Left forelimb (tissue), 1 donor: Measurements from ENCODE around the gene CACNA1G.
A peak's percentile ranks its signal among the peaks of the same experiment; 100 is the strongest.

Experiments used
- DNase-seq: peaks from one replicate; pipeline ENCODE4 v3.0.0-alpha.2; 2018; ENCODE audit warnings: low spot score

CACNA1G gene

DNA sequence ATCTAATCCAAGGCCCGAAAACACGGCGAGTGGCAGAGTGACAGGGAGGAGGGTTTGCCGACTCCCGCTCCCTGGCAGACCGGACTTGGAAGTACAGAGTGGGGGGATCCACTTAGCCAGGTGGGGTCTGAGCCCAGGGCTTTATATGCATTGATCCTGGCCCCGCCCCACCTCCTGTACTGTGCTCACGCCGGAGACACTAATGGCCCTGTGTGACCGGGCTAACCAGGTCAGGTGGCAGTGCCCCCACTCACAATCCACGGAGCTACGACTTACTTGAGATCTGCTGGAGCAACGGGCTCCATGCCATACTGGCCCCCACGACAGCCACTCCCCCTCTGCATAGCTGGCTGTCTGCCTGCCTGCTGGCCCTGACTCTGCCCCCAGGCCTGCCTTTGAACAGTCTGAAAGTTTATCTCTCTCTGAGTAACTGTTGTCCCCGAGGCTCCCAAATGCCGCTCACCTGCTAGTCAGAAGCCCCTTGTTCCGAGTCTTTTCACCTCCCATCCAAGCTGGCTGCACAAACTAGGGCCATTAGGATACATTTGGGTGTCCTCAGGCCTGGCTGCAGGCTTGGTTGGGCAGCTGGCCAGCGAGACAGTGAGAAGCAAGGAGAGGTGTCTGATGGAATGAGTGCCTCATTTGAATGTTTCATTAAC lies 28.0 kb downstream of the CACNA1G start:
- DNase-seq, result no peak

DNA sequence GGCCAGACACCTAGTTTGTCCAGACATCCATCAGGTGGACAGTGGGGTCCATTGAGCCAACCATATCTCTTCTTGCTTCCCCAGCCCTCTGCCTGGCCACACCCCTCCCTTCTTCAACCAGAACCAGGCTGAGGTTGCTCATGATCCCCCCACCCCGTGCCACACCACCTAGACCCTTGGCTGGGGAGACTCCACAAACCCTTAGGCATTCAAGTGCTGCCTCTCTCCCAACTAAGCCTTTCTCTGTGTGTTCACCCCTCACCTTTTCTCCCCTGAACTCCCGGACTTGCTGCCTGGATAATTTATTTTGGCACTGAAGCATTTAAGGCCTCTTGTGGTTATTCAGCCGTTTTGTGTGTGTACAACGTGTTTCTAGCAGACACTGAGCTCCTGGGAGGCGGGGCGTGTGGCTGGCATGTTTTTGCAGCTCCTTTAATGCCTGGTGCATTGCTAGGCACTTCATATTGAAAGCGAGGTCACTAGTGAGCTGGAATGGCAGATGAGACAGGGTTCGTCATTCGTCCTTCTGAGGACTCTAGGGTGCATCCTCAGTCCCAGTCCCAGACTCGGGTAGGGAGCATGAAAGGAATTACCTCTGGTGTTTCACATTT lies 28.7 kb downstream of the CACNA1G start:
- no peak for DNase-seq

DNA sequence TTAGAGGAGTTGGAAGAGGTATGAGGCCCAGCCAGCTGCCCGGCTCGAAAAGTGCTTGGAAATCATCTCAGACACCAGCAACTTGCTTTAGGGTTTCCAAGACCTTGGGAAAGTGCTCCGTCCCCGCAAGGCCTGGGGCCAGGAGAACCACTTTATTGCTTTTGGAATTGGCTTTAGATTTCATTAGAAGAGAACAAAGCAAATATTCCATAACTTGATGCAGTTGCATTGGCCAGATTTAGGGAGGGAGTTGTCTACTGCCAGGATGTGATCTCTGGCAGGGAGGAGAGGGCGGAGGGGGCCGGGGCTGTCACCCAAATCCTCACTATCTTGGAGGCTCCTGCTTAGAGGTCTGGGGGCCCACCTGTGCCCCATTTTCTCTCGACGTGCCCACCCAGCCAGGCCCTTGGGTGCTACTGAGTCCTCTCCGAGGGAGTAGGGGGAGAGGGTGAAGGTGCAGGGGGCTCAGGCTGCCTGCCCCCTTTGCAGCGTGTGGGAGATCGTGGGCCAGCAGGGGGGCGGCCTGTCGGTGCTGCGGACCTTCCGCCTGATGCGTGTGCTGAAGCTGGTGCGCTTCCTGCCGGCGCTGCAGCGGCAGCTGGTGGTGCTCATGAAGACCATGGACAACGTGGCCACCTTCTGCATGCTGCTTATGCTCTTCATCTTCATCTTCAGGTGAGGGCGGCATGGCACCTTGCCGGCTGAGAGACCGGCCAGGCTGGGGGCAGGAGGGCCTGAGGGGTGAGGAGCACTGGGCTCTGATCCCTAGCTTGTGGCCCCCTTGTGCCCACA lies 30.6 kb downstream of the CACNA1G start:
- no peak for DNase-seq

DNA sequence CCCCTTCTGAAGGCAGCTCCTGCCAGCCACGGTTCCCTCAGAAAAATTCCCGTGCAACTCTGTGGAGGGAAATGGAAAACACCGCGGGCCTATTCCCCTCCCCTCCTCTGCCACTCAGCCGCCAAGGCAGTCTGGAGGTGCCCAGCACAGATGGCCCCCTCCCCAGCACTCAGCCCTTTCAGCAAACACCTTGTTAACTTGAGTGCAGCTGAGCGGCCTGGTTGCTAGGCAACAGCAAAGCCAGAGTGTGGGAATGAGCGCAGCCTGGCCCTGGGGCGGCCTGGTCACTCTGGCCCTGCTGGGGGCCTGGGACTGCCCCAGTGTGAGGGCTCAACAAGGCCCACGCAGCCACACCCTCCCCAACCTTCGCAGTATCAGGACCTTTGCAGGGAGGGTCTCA lies 32.8 kb downstream of the CACNA1G start:
- no peak for DNase-seq

DNA sequence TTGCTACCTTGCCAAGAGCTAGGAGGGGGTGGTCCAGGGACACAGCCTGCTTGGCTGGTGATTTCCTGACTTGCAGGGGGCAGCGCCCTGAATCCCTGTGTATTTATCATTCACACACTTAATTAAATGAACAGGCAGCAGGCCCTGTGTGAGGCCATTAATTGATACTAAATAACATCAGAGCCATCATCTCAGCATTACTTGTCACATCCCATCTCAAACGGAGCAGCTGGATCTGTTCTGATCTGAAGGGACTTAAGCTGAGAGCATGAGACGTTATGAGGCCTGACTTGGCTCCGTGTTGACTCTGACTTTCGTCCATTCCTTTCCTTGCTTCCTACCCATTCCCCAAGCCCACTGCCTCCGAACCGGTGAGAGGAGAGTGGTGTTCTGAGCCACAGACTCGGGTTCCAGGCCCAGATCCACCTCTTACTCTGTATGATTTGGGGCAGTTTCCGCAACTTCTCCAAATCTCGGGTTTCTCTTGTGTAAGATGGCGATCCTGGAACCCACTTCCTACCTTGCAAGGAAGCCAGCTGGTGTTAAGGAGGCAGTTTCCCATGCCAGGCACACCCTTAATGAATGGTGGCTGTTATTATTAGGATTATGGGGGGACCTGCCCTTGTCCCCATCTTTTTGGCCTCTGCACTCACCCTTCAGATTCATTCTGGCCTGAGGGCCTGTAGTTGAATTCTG lies 33.8 kb downstream of the CACNA1G start:
- DNase-seq, result no peak

DNA sequence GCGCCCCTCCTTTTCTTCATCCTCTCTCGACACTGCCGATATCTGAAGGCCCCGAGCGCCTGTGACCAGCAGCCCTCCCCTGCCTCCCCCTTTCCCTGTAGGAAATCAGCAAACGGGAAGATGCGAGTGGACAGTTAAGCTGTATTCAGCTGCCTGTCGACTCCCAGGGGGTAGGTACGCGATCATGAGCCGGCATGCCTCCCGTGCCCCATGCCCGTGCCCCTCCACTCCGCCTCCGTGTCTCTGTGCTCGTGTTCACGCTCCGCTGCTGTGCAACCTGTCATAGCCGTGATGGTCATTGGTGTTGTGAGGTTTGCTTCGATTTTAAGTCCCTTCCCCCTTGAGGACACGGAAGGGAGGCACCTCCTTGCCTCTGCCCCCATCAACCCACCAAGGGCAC lies 34.4 kb downstream of the CACNA1G start:
- DNase-seq, result no peak

DNA sequence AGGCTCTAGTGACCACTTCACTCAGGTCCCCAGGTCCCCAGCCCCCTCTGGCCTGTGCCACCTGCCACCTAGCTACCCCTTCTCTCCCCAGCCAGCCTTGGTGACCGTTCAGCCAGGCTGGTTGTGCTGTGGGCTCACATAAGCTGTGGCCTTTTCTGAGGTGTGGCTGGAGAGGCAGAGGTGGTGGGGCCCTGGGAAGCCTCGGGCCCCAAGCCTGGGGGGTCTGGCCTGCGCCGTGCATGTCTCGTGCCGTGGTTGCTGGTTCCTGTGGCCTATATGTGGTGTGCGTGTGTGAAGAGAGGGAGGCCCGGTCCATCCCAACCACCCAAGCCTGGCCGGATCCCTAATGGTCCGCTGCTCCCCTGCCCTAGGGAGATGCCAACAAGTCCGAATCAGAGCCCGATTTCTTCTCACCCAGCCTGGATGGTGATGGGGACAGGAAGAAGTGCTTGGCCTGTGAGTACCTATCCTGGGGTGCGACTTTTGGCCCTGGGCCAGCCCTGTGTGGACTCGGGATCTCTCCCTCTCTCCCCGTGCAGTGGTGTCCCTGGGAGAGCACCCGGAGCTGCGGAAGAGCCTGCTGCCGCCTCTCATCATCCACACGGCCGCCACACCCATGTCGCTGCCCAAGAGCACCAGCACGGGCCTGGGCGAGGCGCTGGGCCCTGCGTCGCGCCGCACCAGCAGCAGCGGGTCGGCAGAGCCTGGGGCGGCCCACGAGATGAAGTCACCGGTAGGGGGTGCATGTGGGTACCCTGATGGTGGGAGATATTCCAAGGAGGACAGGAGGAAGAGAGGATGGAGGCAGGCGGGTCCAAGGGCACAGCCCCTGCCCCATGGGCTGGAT lies 35.9 kb downstream of the CACNA1G start:
- no peak for DNase-seq

DNA sequence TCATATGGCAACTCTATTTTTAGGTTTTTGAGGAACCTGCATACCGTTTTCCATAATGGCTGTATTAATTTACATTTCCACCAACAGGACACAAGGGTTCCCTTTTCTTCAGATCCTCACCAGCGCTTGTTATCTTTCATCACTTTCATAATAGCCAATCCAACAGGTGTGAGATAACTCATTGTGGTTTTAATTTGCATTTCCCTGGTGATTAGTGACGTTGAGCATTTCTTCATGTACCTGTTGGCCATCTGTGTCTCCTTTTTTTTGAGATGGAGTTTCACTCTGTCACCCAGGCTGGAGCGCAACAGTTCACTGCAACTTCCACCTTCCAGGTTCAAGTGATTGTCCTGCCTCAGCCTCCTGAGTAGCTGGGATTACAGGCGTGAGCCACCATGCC lies 38.0 kb downstream of the CACNA1G start:
- DNase-seq, result no peak

DNA sequence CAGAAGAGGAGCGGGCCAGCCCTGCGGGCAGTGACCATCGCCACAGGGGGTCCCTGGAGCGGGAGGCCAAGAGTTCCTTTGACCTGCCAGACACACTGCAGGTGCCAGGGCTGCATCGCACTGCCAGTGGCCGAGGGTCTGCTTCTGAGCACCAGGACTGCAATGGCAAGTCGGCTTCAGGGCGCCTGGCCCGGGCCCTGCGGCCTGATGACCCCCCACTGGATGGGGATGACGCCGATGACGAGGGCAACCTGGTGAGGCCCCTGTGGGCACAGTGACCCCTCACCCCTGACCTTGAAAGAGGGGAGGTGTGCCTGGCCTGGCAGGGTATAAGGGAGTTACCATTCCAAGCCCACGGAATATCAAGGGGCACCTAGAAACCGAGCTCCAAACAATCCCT lies 39.1 kb downstream of the CACNA1G start:
- no peak for DNase-seq

DNA sequence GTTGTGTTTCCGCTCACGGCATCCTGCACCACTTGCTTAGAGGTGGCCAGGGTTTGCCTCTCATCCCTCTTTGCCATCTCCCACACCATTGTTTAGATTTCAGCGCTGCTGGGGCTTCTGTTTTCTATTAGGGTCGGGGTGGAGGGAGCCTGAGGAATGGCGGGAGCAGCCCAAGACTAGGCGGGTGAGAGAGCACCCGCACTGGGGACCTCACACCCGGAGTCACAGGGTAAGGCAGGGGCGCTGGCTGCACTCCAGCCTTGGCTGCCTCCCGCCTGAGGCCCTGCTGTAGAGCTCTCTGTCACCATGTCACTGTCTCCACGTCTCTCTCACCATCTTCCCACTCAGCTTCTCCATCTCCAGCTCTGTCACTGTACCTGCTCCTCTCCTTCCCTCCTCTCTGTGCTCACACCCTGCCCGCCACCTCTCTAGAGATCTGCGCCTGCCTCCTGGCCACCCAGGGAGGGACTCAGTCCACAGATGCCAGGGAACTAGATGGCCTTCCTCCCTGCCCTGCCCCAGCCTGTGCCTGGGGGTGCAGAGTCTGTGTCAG lies 41.4 kb downstream of the CACNA1G start:
- DNase-seq, result no peak

DNA sequence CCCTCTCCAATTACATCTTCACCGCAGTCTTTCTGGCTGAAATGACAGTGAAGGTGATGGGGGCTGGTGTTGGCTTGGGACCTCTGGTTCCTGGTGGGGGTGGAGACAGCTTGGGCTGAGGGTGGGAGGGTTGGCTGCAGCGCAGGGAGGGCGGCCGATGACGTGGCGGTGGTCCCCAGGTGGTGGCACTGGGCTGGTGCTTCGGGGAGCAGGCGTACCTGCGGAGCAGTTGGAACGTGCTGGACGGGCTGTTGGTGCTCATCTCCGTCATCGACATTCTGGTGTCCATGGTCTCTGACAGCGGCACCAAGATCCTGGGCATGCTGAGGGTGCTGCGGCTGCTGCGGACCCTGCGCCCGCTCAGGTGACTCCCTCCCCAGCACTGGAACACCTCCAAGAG lies 42.3 kb downstream of the CACNA1G start:
- no peak for DNase-seq

DNA sequence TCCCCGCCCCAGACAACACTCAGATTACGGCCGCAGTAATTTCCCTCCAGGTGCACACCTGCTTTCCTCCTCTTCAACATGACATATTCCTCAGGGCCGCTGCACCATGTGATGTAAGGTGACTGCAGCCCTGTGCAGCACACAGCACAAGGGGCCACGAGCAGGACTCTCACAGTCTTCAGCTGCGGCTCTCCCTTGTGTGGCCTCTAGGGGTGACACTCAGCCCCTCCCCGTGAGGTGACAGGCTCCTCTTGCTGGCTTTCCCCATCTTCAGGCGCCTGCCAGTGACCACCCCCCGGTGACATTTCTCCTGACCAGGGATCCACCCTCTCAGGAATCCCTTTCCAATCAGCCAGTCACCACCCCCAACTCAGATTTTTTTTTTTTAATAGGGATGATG lies 42.8 kb downstream of the CACNA1G start:
- no peak for DNase-seq

DNA sequence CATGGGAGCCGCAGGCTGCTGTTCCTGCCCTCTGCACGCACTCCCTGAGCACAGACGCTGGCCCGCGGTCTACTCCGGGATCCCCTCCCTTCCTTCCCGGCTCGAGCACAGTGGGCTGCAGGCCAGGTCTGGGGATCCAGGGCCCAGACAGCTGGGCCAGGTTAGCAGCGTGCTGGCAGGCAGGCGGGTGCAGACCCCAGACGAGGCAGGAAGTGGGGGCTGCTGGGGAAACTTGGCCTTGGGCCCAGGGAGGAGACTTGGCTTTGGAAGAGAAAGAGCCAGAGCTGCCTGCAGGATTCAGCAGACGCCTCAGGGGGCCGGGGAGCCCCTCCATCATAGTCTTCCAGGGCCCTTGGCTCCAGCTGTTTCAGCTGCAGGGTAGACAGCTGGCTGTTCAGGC lies 44.0 kb downstream of the CACNA1G start:
- DNase-seq, result peak; percentile 97

DNA sequence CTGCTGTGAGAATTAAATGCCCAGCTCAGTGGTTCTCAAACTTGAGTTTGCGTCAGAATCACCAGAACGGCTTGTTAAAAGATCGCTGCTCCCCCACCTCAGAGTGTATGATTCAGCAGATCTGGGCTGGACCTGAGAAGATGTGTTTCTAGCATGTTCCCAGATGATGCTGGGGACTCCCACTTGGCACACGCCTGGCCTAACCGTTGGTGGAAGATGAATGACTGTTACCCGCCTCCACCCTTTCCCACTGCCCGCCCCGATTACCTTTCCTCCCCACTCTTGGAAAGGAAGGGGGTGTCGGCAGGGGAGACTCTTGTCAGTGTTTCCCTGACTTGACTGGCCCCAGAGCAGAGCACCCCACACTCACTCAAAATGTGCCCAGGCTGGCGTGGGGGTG lies 44.9 kb downstream of the CACNA1G start:
- DNase-seq, result no peak

DNA sequence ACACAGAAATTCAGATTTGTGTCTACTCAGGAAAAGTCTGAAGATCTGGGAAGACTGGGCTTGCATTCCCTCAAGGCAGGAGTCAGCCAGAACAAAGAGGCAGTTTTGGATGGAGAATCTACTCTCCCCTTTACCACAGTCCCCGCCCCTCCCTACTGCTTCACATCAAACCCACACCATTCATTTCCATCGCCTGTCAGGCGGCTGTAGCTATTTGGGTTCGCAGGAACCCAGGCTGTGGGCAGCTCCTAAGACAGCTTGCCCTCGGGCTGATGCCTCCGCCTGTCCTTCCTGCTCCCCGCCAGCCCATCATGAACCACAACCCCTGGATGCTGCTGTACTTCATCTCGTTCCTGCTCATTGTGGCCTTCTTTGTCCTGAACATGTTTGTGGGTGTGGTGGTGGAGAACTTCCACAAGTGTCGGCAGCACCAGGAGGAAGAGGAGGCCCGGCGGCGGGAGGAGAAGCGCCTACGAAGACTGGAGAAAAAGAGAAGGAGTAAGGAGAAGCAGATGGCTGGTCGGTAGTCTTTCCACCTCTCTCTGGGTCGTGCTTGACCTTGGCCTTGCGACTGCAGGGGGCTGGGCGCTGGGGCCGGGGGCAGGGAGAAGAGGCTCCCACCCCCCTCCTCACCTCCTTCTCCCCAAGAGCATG lies 47.1 kb downstream of the CACNA1G start:
- no peak for DNase-seq

DNA sequence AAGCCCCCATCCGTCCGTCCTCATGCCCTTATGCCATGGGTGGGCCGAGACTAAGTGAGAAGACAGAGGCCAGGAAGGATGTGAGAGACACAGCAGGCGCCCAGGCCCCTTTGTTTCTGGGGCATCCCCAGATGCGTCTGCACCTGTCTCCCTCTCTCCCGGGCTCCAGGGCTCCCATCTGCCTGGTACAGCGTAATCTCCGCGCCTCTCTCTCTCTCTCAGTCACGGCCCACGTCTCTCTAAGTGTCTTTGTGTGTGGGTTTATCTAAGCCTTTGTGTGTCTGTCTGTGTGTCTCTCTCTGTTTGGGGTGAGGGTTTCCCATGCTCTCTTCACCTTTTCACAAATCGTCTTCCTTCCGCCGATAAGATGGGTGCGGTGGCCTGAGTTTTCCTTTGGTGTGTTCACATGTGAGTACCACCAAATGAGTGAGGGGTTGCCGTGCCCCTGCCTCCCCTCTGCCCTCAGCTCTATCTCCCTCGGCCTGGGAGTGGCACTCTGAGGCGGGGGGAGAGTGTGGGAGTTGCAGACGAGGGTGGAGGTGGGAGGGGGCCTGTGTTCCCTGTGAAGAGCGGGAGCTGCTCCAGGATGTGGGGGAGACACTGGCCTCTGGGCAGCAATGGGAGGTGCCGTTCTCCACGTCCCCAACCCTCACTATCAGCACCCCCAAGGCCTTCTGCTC lies 48.3 kb downstream of the CACNA1G start:
- DNase-seq, result no peak

DNA sequence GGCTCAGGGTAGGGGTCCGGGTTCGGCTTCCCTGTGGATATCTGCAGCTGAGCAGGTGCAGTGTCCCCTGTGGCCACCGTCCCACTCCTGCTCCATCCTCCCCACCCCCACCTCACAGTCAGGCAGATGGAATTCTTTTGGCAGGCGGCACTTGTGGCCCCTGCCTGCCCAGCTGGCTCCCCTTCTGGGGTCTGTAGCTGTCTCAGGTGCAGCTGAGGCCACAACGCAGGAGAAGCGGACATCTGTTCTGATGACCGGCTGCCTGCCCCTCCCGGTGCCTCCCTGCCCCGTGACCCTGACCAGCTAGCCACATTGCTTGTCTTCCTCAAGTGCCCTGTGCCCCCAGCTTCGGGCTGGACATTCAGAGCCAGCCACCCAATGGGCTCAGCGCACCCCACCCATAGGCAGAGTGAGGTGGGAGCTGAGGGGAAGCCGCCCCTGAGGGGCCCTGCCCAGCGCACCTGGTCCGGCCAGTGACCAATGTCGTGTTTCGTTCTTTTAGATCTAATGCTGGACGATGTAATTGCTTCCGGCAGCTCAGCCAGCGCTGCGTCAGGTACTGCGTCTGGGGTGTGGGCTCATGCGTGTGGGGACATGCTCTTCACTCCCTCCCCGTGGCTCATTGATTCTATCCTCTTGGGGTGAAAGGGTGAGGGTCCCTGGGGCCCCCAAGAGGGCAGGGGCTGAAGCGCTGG lies 49.0 kb downstream of the CACNA1G start:
- DNase-seq, result no peak

DNA sequence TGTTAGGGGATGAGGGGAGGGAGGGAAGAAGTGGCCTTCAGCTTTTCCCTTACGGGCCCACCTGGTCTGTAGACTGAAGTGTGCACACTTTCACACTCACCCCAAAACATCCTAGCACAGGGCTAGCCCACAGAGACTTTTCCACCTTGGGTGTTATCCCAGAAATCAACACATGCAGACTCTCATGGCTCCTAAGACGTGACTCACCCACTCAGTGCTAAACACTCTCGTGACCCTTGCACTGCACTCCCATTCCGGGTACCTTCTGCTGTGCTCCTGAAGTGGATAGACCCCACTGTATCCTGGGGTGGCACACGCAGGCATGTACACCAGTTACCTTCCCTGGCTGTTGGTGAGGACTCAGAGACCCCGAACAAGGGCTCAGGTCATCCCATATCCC lies 51.1 kb downstream of the CACNA1G start:
- no peak for DNase-seq

DNA sequence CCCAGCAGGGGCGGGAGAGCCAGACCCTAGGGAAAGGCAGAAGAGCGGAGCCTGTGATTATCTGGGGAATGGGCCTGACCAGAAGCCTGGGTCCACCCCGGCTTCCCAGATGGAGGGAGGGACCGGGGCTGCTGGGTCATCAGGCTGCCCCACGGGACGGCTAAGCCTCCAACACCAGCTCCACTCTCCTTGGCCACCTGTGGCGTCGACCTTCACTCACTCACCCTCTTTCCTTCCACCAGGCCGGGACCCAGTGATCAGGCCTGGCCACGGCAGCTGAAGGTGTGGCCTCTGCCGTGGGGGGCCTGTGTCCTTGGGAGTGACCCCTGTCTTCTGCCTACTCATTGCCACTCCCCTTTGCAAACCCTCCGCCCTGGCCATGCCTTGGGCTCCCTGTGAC lies 51.8 kb downstream of the CACNA1G start:
- DNase-seq, result no peak
